Sigmoid colon (tissue), 7 donors: ENCODE data around the gene ARSJ. TPM values are rescaled to one million over a fixed set of nuclear protein-coding genes. Genes with fewer than 3 reads are reported as not detected.

Experiments
- DNase-seq: peaks from one replicate; pipeline ENCODE4 v3.0.0-alpha.2; 2019
- H3K27ac ChIP-seq, 4 donors: fragments of 200-600 bp; sonication (generic); one replicate each; pipeline ENCODE4 v1.5.1; 2016 to 2019; ENCODE audit warnings: mild to moderate bottlenecking in 1 of 4
- H3K27me3 ChIP-seq, 3 donors: fragments of 200-600 bp; sonication (generic); one replicate each; pipeline ENCODE4 v1.5.1; 2019; ENCODE audit warnings: mild to moderate bottlenecking in 1 of 3
- H3K36me3 ChIP-seq, 4 donors: fragments of 200-600 bp; sonication (generic); one replicate each; pipeline ENCODE4 v1.5.1; 2016 to 2019
- H3K4me1 ChIP-seq, 4 donors: fragments of 200-600 bp; sonication (generic); one replicate each; pipeline ENCODE4 v1.5.1; 2017 to 2019
- H3K4me3 ChIP-seq, 4 donors: fragments of 200-600 bp; sonication (generic); one replicate each; pipeline ENCODE4 v1.5.1; 2017 to 2019; ENCODE audit warnings: mild to moderate bottlenecking in 2 of 4, moderate library complexity in 1 of 4
- H3K9me3 ChIP-seq, 4 donors: fragments of 200-600 bp in 3 of 4; sonication (generic) in 3 of 4; one replicate each; pipeline versions ENCODE4 v1.5.1 to v1.6.1; 2013 to 2019
- CTCF ChIP-seq, 4 experiments: fragments of 450-650 bp in 3 of 4; fragments of 200-600 bp in 1 of 4; IDR thresholded peaks; one replicate each; pipeline ENCODE4 v1.5.1; 2016 to 2019; ENCODE audit warnings: antibody characterized with exemption in 4 of 4, mild to moderate bottlenecking in 3 of 4, moderate library complexity in 2 of 4
- EP300 ChIP-seq, 4 donors: sonication (generic); formaldehyde crosslinking; IDR thresholded peaks; one replicate each; pipeline ENCODE4 v1.6.1; 2017; ENCODE audit warnings: antibody characterized with exemption in 4 of 4
- POLR2A ChIP-seq, 2 donors: fragments of 450-650 bp; IDR thresholded peaks; one replicate each; pipeline ENCODE4 v1.6.1; 2016; ENCODE audit warnings: antibody characterized with exemption in 2 of 2, mild to moderate bottlenecking in 2 of 2, moderate library complexity in 2 of 2
- POLR2AphosphoS5 ChIP-seq, 4 donors: sonication (generic); formaldehyde crosslinking; IDR thresholded peaks; one replicate each; pipeline ENCODE4 v1.6.1; 2017; ENCODE audit warnings: antibody characterized with exemption in 4 of 4
- WGBS, 2 donors: extraction: QIAGEN DNeasy Blood & Tissue Kit; methylation state at CpG; one replicate each; pipeline ENCODE4 v1.1.7; 2013; 5-methylcytosine and 5-hydroxymethylcytosine counted together
- intact Hi-C: fragments of 100-400 bp; cut with DNase I; formaldehyde crosslinking; loops from one replicate; pipeline ENCODE4 v1.15.1; 2023
- polyA plus RNA-seq, 3 donors: library from polyadenylated mRNA; stranded (reverse); fragments of 200-250 nt; gene quantifications; one replicate each; pipeline ENCODE4 v1.2.3, GENCODE V29; 2013
- total RNA-seq, 4 donors: library from RNA; depleted of rRNA; stranded (reverse); fragments of >200 nt; gene quantifications; one replicate each; pipeline ENCODE4 v1.1.0, GENCODE V29; 2016
- donor health status: healthy with polysubstance abuse.
- donor health status: Bipolar disorder and iron deficiency.
- donor health status: healthy.

Gene ARSJ
- total and polyA plus RNA-seq, 7 donors = 0.46 to 11.9 (median 7.2) TPM

- Histone ChIP-seq H3K4me3 (no peak overlapping the region), H3K27me3 (no peaks in the 10 kb centered on the region), H3K36me3 (no peaks in the 10 kb centered on the region), H3K27ac (peak overlapping the region in 1 of 4 donors; percentile 72), H3K9me3 (no peaks in the 10 kb centered on the region), H3K4me1 (peaks cover 0 to 58% (median 26%) of the 10 kb centered on the region in 4 donors)
- intact Hi-C loops = no loop called here
- TF ChIP-seq CTCF (IDR thresholded peaks at IDR 0.05) (no peak), POLR2AphosphoS5 (IDR thresholded peaks at IDR 0.05) (no peak), EP300 (IDR thresholded peaks at IDR 0.05) (no peak), POLR2A (IDR thresholded peaks at IDR 0.05) (no peak)
- DNase-seq = no peak
- 76 to 78% methylated on average over 3 of the region's 3 CpGs for WGBS, 2 donors
These were observed 16.7 kb downstream of the ARSJ start for GRCh38 chr4:113962719-113963265.

- TF ChIP-seq POLR2AphosphoS5 (IDR thresholded peaks at IDR 0.05) (no peak), CTCF (IDR thresholded peaks at IDR 0.05) (no peak), EP300 (IDR thresholded peaks at IDR 0.05) (no peak), POLR2A (IDR thresholded peaks at IDR 0.05) (no peak)
- Histone ChIP-seq H3K27me3 (no peaks in the 10 kb centered on the region), H3K9me3 (no peaks in the 10 kb centered on the region), H3K4me1 (peaks cover 0 to 60% (median 26%) of the 10 kb centered on the region in 4 donors), H3K36me3 (no peaks in the 10 kb centered on the region), H3K27ac (peak overlapping the region in 2 of 4 donors; percentile 72 to 77), H3K4me3 (no peak overlapping the region)
- 61 to 73% methylated on average over 2 of the region's 2 CpGs for WGBS, 2 donors
- no peak for DNase-seq
- intact Hi-C loops = no loop called here
These were observed 17.5 kb downstream of the ARSJ start for GRCh38 chr4:113962016-113962347.

- peak overlapping the region; percentile 27 to 77 (median 70) for H3K27ac ChIP-seq
- no peaks in the 10 kb centered on the region for H3K9me3 ChIP-seq
- no peaks in the 10 kb centered on the region for H3K36me3 ChIP-seq
- WGBS, 2 donors = 51 to 74% methylated on average over 3 of the region's 3 CpGs
- peaks cover 0 to 63% (median 26%) of the 10 kb centered on the region in 4 donors for H3K4me1 ChIP-seq
- DNase-seq = no peak
- no peaks in the 10 kb centered on the region for H3K27me3 ChIP-seq
- no peak overlapping the region for H3K4me3 ChIP-seq
- intact Hi-C loops = no loop called here
- TF ChIP-seq EP300 (IDR thresholded peaks at IDR 0.05) = no peak
These were observed 18.6 kb downstream of the ARSJ start for GRCh38 chr4:113960684-113961321.

GRCh38 chr4:113959539-113959937 lies 19.9 kb downstream of the ARSJ start:
- intact Hi-C loops = loop anchor here (10.0 kb wide), 3 partner anchors 115 to 425 kb away; no protein-coding TSS in a partner anchor
- peak overlapping the region in 1 of 4 donors; percentile 13 for H3K4me3 ChIP-seq
- DNase-seq = no peak
- H3K4me1 ChIP-seq = peaks cover 0 to 73% (median 30%) of the 10 kb centered on the region in 4 donors
- no peaks in the 10 kb centered on the region for H3K27me3 ChIP-seq
- H3K27ac ChIP-seq = peak overlapping the region; percentile 62 to 77 (median 70)
- no peak for TF ChIP-seq CTCF (IDR thresholded peaks at IDR 0.05)
- no peak for TF ChIP-seq POLR2AphosphoS5 (IDR thresholded peaks at IDR 0.05)
- TF ChIP-seq EP300 (IDR thresholded peaks at IDR 0.05) = no peak
- TF ChIP-seq POLR2A (IDR thresholded peaks at IDR 0.05) = no peak
- H3K9me3 ChIP-seq = no peaks in the 10 kb centered on the region
- no peaks in the 10 kb centered on the region for H3K36me3 ChIP-seq

- Histone ChIP-seq H3K4me3 (peak overlapping the region in 2 of 4 donors; percentile 11 to 13), H3K27me3 (no peaks in the 10 kb centered on the region), H3K9me3 (no peaks in the 10 kb centered on the region), H3K36me3 (no peaks in the 10 kb centered on the region), H3K27ac (peak overlapping the region; percentile 62 to 77 (median 70)), H3K4me1 (peaks cover 0 to 69% (median 28%) of the 10 kb centered on the region in 4 donors)
- TF ChIP-seq POLR2AphosphoS5 (IDR thresholded peaks at IDR 0.05) (peak in 3 of 4 donors; percentile 52 to 80 (median 60)), CTCF (IDR thresholded peaks at IDR 0.05) (no peak), EP300 (IDR thresholded peaks at IDR 0.05) (peak in 1 of 4 donors; percentile 45)
- WGBS, 2 donors = 65 to 73% methylated on average over 8 of the region's 8 CpGs
- DNase-seq = no peak
- intact Hi-C loops = loop anchor here (10.0 kb wide), 3 partner anchors 116 to 426 kb away; no protein-coding TSS in a partner anchor
These were observed 20.5 kb downstream of the ARSJ start for GRCh38 chr4:113958766-113959538.
